K562 (cell line): Measurements from ENCODE around the gene PACC1. TPM values are rescaled to one million over a fixed set of nuclear protein-coding genes. Genes with fewer than 3 reads are reported as not detected.

Source experiments
- ESRRA ChIP-seq: fragments of 450-650 bp; IDR thresholded peaks from 2 replicates; pipeline ENCODE4 v1.6.1; 2014; ENCODE audit warnings: low read depth, mild to moderate bottlenecking, moderate library complexity, borderline replicate concordance
- IFI16 ChIP-seq: fragments of 250-450 bp; sonication (Bioruptor Pico); IDR thresholded peaks from 2 replicates; pipeline ENCODE4 v2.1.2; 2022; ENCODE audit warnings: mild to moderate bottlenecking, inconsistent platforms
- LCOR ChIP-seq: sonication (generic); formaldehyde crosslinking; IDR thresholded peaks from 2 replicates; pipeline ENCODE4 v1.8.0; 2022; ENCODE audit warnings: mild to moderate bottlenecking, missing genetic modification reagents
- POLR3G ChIP-seq: IDR thresholded peaks from 2 replicates; pipeline ENCODE4 v1.6.1; 2011; ENCODE audit not compliant: insufficient read length, insufficient replicate concordance; ENCODE audit errors: extremely low read depth
- RBFOX2 ChIP-seq: fragments of 200-400 bp; formaldehyde crosslinking; IDR thresholded peaks from 2 replicates; pipeline ENCODE4 v1.6.1; 2017; ENCODE audit warnings: low read depth, mild to moderate bottlenecking, low read length, moderate library complexity
- TSHZ1 ChIP-seq: fragments of 250-450 bp; sonication (Bioruptor Pico); IDR thresholded peaks from 2 replicates; pipeline ENCODE4 v1.4.0; 2020; ENCODE audit warnings: mild to moderate bottlenecking, moderate library complexity
- ZBTB40 ChIP-seq, 2 experiments: fragments of 450-650 bp in 1 of 2; sonication (generic) in 1 of 2; formaldehyde crosslinking in 1 of 2; IDR thresholded peaks; 2 replicates each; pipeline versions ENCODE4 v1.7.1 to v1.9.0; 2016 to 2022; ENCODE audit warnings: inconsistent platforms in 1 of 2, mild to moderate bottlenecking in 1 of 2, missing genetic modification reagents in 1 of 2
- ZNF668 ChIP-seq: fragments of 250-450 bp; sonication (Bioruptor Pico); IDR thresholded peaks from 2 replicates; pipeline ENCODE4 v1.8.0; 2022; ENCODE audit warnings: mild to moderate bottlenecking, inconsistent platforms
- polyA plus RNA-seq, 8 experiments: library from polyadenylated mRNA; depleted of rRNA in 4 of 8; stranded (reverse) in 5 of 8; unstranded in 3 of 8; fragments of >200 nt; fragmentation: Nextera tagmentation in 2 of 8; fragmentation: Illumina TruSeq in 1 of 8; extraction: Ambion mirVana in 2 of 8; extraction: Trizol in 1 of 8; gene quantifications; 2 replicates each; pipeline versions ENCODE4 v1.2.1 to v1.2.3, GENCODE V29; 2011 to 2014; ENCODE audit warnings: inconsistent platforms in 1 of 8, missing spikeins in 1 of 8
- total RNA-seq, 7 experiments: library from RNA; depleted of rRNA in 6 of 7; stranded (reverse); fragments of >200 nt in 6 of 7; fragmentation: Illumina TruSeq in 2 of 7; extraction: Trizol in 2 of 7; gene quantifications; 2 replicates each; pipeline versions ENCODE4 v1.2.1 to v1.2.3, GENCODE V29; 2011 to 2021; ENCODE audit warnings: low replicate concordance in 1 of 7
- TF ChIP-seq, protein P1 (sequence below): fragments of 450-650 bp; conservative IDR thresholded peaks from 2 replicates; pipeline ENCODE4 v1.6.1; 2016; ENCODE audit warnings: missing genetic modification characterization, low read depth, mild to moderate bottlenecking, control low read depth, missing compliant biosample characterization
- TF ChIP-seq, protein P2 (sequence below): fragments of 250-450 bp; sonication (Bioruptor Pico); IDR thresholded peaks from 2 replicates; pipeline ENCODE4 v1.8.0; 2021; ENCODE audit warnings: mild to moderate bottlenecking, moderate library complexity

Gene PACC1
- total and polyA plus RNA-seq, 9 of the 15 experiments (the other 6 are each of a cell fraction or from before 2014, with no cell fraction given): 7.1 to 19.3 (median 14.9) TPM

- TF ChIP-seq TSHZ1 (peak; percentile 63; the same call in 1 of the 2 replicates), POLR3G (no peak), LCOR (CRISPR knock-in tag) (no peak), ZBTB40 (IDR thresholded peaks at IDR 0.05) (no peak), ZBTB40 (CRISPR knock-in tag; IDR thresholded peaks at IDR 0.05) (no peak), IFI16 (CRISPR knock-in tag) (peak; percentile 82; the same call in 1 of the 2 replicates), RBFOX2 (no peak), ZNF668 (CRISPR knock-in tag) (peak; percentile 93), ESRRA (no peak)
- TF ChIP-seq, protein P1, sequence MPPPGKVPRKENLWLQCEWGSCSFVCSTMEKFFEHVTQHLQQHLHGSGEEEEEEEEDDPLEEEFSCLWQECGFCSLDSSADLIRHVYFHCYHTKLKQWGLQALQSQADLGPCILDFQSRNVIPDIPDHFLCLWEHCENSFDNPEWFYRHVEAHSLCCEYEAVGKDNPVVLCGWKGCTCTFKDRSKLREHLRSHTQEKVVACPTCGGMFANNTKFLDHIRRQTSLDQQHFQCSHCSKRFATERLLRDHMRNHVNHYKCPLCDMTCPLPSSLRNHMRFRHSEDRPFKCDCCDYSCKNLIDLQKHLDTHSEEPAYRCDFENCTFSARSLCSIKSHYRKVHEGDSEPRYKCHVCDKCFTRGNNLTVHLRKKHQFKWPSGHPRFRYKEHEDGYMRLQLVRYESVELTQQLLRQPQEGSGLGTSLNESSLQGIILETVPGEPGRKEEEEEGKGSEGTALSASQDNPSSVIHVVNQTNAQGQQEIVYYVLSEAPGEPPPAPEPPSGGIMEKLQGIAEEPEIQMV (tag): peak; percentile 88
- TF ChIP-seq, protein P2, sequence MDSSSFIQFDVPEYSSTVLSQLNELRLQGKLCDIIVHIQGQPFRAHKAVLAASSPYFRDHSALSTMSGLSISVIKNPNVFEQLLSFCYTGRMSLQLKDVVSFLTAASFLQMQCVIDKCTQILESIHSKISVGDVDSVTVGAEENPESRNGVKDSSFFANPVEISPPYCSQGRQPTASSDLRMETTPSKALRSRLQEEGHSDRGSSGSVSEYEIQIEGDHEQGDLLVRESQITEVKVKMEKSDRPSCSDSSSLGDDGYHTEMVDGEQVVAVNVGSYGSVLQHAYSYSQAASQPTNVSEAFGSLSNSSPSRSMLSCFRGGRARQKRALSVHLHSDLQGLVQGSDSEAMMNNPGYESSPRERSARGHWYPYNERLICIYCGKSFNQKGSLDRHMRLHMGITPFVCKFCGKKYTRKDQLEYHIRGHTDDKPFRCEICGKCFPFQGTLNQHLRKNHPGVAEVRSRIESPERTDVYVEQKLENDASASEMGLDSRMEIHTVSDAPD (CRISPR knock-in tag): no peak
Observed at GRCh38 chr1:212430955-212431394, 16.3 kb upstream of the PACC1 start (continued).
